ENCODE data around the gene LZTS3.

The LZTS3 gene

GRCh38 chr20:3172933-3173609, at the start of gene LZTS3 (continued):
- TF ChIP-seq ZNF155 (tag by site-specific recombination; IDR thresholded peaks at IDR 0.05) (no peak), ZNF114 (tag by site-specific recombination; IDR thresholded peaks at IDR 0.05) (no peak), ZFP37 (tag by site-specific recombination; IDR thresholded peaks at IDR 0.05) (no peak), ZNF530 (tag by site-specific recombination; IDR thresholded peaks at IDR 0.05; ENCODE audit: low read depth) (no peak), GLI2 (tag by site-specific recombination; IDR thresholded peaks at IDR 0.05; ENCODE audit: borderline replicate concordance, low read depth) (no peak), KLF10 (tag by site-specific recombination; IDR thresholded peaks at IDR 0.05) (peak; percentile 98), KLF7 (tag by site-specific recombination; IDR thresholded peaks at IDR 0.05; ENCODE audit: borderline replicate concordance) (peak; percentile 84; the same call in 1 of the 2 replicates), PRDM1 (tag by site-specific recombination; IDR thresholded peaks at IDR 0.05) (no peak), ZNF555 (tag by site-specific recombination; conservative IDR thresholded peaks at IDR 0.05) (no peak), INSM2 (tag by site-specific recombination; IDR thresholded peaks at IDR 0.05) (peak; percentile 88), ZBTB48 (tag by site-specific recombination; IDR thresholded peaks at IDR 0.05) (peak; percentile 14; the same call in 1 of the 2 replicates), SP3 (tag by site-specific recombination; IDR thresholded peaks at IDR 0.05) (peak; percentile 79), ZEB2 (tag by site-specific recombination; IDR thresholded peaks at IDR 0.05) (peak; percentile 96), KLF8 (tag by site-specific recombination; IDR thresholded peaks at IDR 0.05) (peak; percentile 93; the same call in 1 of the 2 replicates), ZNF211 (tag by site-specific recombination; IDR thresholded peaks at IDR 0.05; ENCODE audit: low read depth) (no peak), ZNF645 (tag by site-specific recombination; IDR thresholded peaks at IDR 0.05) (no peak), ZNF658 (tag by site-specific recombination; IDR thresholded peaks at IDR 0.05) (no peak), ZNF707 (tag by site-specific recombination; IDR thresholded peaks at IDR 0.05) (no peak), WT1 (tag by site-specific recombination; IDR thresholded peaks at IDR 0.05) (peak; percentile 91), SP7 (tag by site-specific recombination; IDR thresholded peaks at IDR 0.05) (peak; percentile 88), ZNF404 (tag by site-specific recombination; IDR thresholded peaks at IDR 0.05) (no peak), ZNF26 (tag by site-specific recombination; IDR thresholded peaks at IDR 0.05) (no peak), ZNF37A (tag by site-specific recombination; IDR thresholded peaks at IDR 0.05) (no peak), ZNF18 (tag by site-specific recombination; IDR thresholded peaks at IDR 0.05) (no peak), ZBTB8A (tag by site-specific recombination; IDR thresholded peaks at IDR 0.05) (peak; percentile 94), SCRT1 (tag by site-specific recombination; IDR thresholded peaks at IDR 0.05; ENCODE audit: borderline replicate concordance) (no peak), BCL11A (tag by site-specific recombination; IDR thresholded peaks at IDR 0.05; ENCODE audit: low read depth) (peak; percentile 94), ZNF423 (tag by site-specific recombination; IDR thresholded peaks at IDR 0.05) (peak; percentile 73), MZF1 (tag by site-specific recombination; IDR thresholded peaks at IDR 0.05; ENCODE audit: borderline replicate concordance) (no peak), MEIS1 (CRISPR knock-in tag; IDR thresholded peaks at IDR 0.05; ENCODE audit: borderline replicate concordance) (no peak), ZNF548 (tag by site-specific recombination; IDR thresholded peaks at IDR 0.05) (peak; percentile 25; the same call in 1 of the 2 replicates), ZNF133 (tag by site-specific recombination; IDR thresholded peaks at IDR 0.05) (no peak), SETDB1 (IDR thresholded peaks at IDR 0.05; ENCODE audit: insufficient read length, low read length) (no peak), ZSCAN16 (tag by site-specific recombination; IDR thresholded peaks at IDR 0.05) (no peak), ZBTB7A (tag by site-specific recombination; IDR thresholded peaks at IDR 0.05; ENCODE audit: low read depth) (peak; percentile 82), ZNF157 (tag by site-specific recombination; IDR thresholded peaks at IDR 0.05) (no peak), ZNF76 (tag by site-specific recombination; IDR thresholded peaks at IDR 0.05; ENCODE audit: borderline replicate concordance, low read depth) (no peak)
